Activated CD8-positive, alpha-beta memory T cell treated with anti-CD3 and anti-CD28 coated beads for 48 hours (primary cell): ENCODE results near the gene PHF14.

Source experiments
- DNase-seq, 3 experiments: peaks; one replicate each; pipeline ENCODE4 v3.0.0-alpha.2; 2020; ENCODE audit warnings: low read depth in 2 of 3, low spot score in 2 of 3

PHF14 gene

GRCh38 chr7:11168650-11169170 is 195.0 kb downstream of the PHF14 start:
- no peak for DNase-seq

DNA sequence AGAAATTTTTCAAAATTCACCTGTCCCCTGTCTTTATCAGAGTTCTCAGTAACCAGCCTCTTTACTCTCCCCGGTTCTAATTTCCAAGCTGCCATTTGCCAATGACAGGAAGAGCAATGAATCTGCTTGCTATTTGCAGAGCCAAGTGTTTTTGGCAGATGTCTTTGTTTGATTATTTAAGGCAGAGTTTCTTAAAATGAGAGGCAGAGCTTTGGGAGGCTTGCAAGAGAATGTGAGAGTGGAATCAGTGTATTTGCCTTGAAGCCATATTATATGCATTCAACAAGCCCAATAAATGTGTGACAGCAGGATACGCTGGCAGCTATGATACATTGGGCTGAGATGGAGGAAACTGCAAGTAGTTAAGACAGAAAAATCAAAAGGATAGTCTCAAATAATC is 196.5 kb downstream of the PHF14 start:
- no peak for DNase-seq

GRCh38 chr7:11170863-11171568 is 197.3 kb downstream of the PHF14 start:
- DNase-seq: no peak

GRCh38 chr7:11171569-11172192 is 198.0 kb downstream of the PHF14 start:
- DNase-seq: no peak

- no peak for DNase-seq
Measured at GRCh38 chr7:11172835-11173234, 199.2 kb downstream of the PHF14 start.

DNA sequence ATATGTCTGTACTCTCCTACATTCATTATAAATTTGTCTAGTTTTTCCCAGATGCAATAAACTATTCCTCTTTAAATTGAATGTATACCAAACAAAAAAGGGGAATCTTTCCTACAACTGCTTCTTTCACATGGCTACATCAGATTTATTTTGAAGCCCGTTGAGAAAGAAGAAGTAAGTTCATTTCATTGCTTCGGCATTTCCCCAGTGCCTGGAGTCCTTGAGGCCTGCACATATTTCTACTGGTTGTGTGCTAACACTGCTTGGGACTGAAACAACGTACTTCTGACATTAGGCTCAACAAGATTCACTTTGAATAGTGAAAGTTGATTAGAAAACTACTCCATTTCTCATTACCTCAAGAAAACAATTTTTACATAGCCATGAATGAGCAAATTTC is 201.7 kb downstream of the PHF14 start:
- DNase-seq: no peak

DNA sequence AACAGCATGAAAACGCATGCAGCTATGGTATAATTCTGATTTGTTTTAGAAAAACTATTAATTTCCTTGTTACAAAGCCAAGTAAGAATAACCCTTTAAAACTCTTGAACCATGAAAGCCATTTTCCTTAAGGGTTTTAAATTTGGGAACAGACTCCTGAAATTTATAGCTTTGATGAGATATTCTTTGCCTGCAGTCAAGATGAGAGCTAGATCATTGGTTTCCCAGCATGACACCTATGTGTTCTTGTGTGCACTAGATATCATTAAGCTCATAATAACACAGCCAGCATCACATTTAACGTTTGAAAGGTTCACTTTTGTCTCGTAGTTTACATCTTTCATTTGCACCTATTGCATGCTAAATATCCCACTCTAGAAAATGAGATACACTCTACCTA is 202.2 kb downstream of the PHF14 start:
- DNase-seq: no peak

- DNase-seq: no peak
Measured at GRCh38 chr7:11176985-11177555, 203.4 kb downstream of the PHF14 start.

- no peak for DNase-seq
Measured at GRCh38 chr7:11177793-11178192, 204.1 kb downstream of the PHF14 start.

DNA sequence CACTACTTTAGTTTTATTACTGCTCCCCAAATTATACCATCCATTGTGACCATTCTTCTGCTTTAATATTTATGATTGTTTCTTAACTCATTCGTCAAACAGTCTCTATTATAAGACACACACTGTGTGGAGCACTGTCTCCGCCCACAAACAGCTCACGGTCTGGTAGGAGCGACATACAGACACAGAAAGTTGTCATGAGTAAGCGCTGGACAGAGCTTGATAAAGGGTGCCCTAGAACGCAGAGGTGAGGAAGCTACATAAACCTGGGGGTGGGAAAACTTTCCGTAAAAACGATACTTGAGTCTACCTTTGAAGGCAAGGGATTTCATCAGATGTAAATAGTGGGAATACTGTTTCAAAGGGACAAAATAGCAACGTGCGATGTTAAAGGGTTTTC is 207.9 kb downstream of the PHF14 start:
- no peak for DNase-seq

GRCh38 chr7:11182736-11183135 is 209.1 kb downstream of the PHF14 start:
- DNase-seq: no peak

GRCh38 chr7:11185179-11185815 is 211.6 kb downstream of the PHF14 start:
- DNase-seq: no peak

- no peak for DNase-seq
Measured at GRCh38 chr7:11188529-11189310, 215.0 kb downstream of the PHF14 start.

DNA sequence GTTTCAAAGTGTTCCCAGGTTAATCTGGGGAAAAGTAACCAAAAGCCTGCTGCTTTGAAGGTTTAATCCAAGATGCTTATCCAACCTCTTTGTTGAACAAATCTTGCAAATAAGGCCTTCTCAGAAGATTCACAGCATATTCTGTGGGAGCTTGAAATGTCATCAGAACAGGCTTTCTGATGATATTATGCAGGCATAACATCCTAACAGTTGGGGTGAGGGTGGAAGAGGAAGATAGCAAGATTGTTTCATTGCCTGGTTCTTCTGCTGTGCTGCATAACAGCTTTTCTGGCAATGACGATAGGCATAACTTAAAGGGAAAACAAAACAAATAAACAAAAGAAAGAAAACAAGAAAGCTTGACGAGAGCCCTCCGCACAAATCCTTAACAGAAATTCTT is 217.4 kb downstream of the PHF14 start:
- no peak for DNase-seq

DNA sequence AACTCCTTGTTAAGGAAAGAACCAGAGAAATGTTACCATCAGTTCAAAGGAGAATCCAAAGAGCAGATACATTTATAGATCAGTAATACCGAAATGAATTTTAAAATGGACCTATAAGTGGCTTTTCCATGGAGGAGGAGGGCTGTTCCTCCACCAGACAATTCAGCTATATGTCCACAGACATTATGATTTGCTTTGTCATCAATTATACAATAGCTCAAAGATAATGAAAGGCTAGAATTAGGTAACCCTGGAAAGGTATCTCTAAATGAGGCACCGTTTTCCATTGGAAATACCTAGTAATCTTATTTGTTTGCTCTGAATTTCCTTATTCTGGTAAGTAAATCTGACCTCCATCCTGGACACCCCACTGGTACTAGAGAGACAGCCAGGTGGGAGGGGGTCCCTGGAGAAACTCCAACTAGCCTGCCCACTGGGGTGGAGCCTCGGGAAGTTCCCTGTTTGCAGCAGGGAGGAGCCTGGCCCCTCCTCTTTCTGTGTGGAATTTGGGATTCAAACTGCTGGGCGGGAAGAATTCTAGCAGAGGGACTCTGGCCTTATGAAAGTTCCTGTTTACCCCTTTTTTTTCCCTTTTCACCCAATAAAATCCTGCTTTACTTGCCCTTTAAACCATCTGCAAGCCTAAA is 218.0 kb downstream of the PHF14 start:
- DNase-seq: no peak

DNA sequence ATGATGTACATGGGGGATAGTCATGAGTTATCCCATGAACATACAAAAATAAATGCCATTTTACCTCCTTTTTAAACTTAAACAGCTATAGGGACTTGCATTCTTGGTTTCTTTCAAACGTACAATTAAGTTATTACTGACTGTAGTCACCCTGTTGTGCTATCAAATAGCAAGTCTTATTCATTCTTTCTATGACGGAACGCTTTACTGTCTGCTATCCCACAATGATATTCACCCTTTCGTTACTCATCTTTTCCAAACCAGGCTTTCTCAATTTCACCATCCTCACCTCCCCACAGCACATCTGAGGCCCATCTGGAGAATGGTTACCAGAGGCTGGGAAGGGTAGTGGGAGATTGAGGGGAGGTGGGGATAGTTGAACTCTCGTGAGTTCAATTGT is 218.8 kb downstream of the PHF14 start:
- DNase-seq: no peak

GRCh38 chr7:11193131-11193867 is 219.6 kb downstream of the PHF14 start:
- DNase-seq: no peak

GRCh38 chr7:11193888-11194287 is 220.2 kb downstream of the PHF14 start:
- no peak for DNase-seq

GRCh38 chr7:11194492-11194891 is 220.8 kb downstream of the PHF14 start:
- no peak for DNase-seq

- DNase-seq: no peak
Measured at GRCh38 chr7:11195502-11195901, 221.8 kb downstream of the PHF14 start.
